Neural cell (in vitro differentiated cells): ENCODE results near the gene PRDX5. TPM values are rescaled to one million over a fixed set of nuclear protein-coding genes. Genes with fewer than 3 reads are reported as not detected.

Source experiments
- CTCF ChIP-seq: fragments of 450-650 bp; IDR thresholded peaks from 2 replicates; pipeline ENCODE4 v1.5.1; 2014; ENCODE audit warnings: antibody characterized with exemption, mild to moderate bottlenecking, moderate library complexity; ENCODE audit not compliant: poor library complexity, severe bottlenecking
- POLR2AphosphoS5 ChIP-seq: IDR thresholded peaks from 2 replicates; pipeline ENCODE4 v1.6.1; 2012
- TAF1 ChIP-seq: IDR thresholded peaks from 2 replicates; pipeline ENCODE4 v1.6.1; 2012; ENCODE audit warnings: low read depth
- polyA plus RNA-seq: library from polyadenylated mRNA; depleted of rRNA; stranded (reverse); fragments of >200 nt; gene quantifications from 2 replicates; pipeline ENCODE4 v1.2.3, GENCODE V29; 2014
- small RNA-seq, 3 experiments: library from RNA; depleted of rRNA; stranded (forward); fragments of <200 nt; gene quantifications; one replicate each; pipeline ENCODE3, GENCODE V24; 2012

Gene PRDX5
- polyA plus RNA-seq, 1 donor from 2014 or later = 452 TPM

GRCh38 chr11:64371201-64371600 lies 53.3 kb downstream of the PRDX5 start (continued):
- TF ChIP-seq CTCF = no peak
- no peak for TF ChIP-seq POLR2AphosphoS5
- no peak for TF ChIP-seq TAF1

Small RNA genes within 50 kb of the gene (small RNA-seq; reads per million reads assigned to genes)
- gene MIR1237 (0 to 1.2 (median 0.03) reads per million in 3 experiments), gene MIR7155 (0 reads per million in 3 experiments), gene RF00019 (0 to 1.2 (median 0) reads per million in 3 experiments)

Other genes starting within 250 kb of the PRDX5 start
- 19.9 and 30.8 TPM in 2 replicates for gene MACROD1, start 152.0 kb upstream of the PRDX5 start, polyA plus RNA-seq
- gene STIP1, start 131.9 kb upstream of the PRDX5 start, polyA plus RNA-seq = 161 and 174 TPM in 2 replicates
- gene FERMT3, start 111.4 kb upstream of the PRDX5 start, polyA plus RNA-seq = 0.89 TPM in 1 of 2 replicates, not detected in the other
- 67.2 and 75.8 TPM in 2 replicates for gene TRPT1, start 91.9 kb upstream of the PRDX5 start, polyA plus RNA-seq
- gene NUDT22, start 91.8 kb upstream of the PRDX5 start, polyA plus RNA-seq = 47.3 and 62.1 TPM in 2 replicates
- 20.3 and 23.9 TPM in 2 replicates for gene DNAJC4, start 87.6 kb upstream of the PRDX5 start, polyA plus RNA-seq
- 4.8 and 6.1 TPM in 2 replicates for gene VEGFB, start 83.5 kb upstream of the PRDX5 start, polyA plus RNA-seq
- 36.9 and 47.4 TPM in 2 replicates for gene FKBP2, start 77.0 kb upstream of the PRDX5 start, polyA plus RNA-seq
- gene PPP1R14B, start 71.2 kb upstream of the PRDX5 start, polyA plus RNA-seq = 400 and 475 TPM in 2 replicates
- 2.1 and 3.4 TPM in 2 replicates for gene PLCB3, start 66.6 kb upstream of the PRDX5 start, polyA plus RNA-seq
- 219 and 228 TPM in 2 replicates for gene BAD, start 33.5 kb upstream of the PRDX5 start, polyA plus RNA-seq
- gene GPR137, start 32.3 kb upstream of the PRDX5 start, polyA plus RNA-seq = 34.1 and 40.1 TPM in 2 replicates
- 0.60 and 1.0 TPM in 2 replicates for gene KCNK4, start 26.8 kb upstream of the PRDX5 start, polyA plus RNA-seq
- 3.4 TPM in 1 of 2 replicates, not detected in the other for gene CATSPERZ, start 17.8 kb upstream of the PRDX5 start, polyA plus RNA-seq
- 29.0 and 30.0 TPM in 2 replicates for gene ESRRA, start 12.6 kb upstream of the PRDX5 start, polyA plus RNA-seq
- gene TRMT112, start 562 bp upstream of the PRDX5 start, polyA plus RNA-seq = 278 and 335 TPM in 2 replicates
- 1.3 and 5.4 TPM in 2 replicates for gene CCDC88B, start 22.1 kb downstream of the PRDX5 start, polyA plus RNA-seq
- gene RPS6KA4, start 41.0 kb downstream of the PRDX5 start, polyA plus RNA-seq = 16.7 and 24.6 TPM in 2 replicates
- not detected in 2 replicates for gene SLC22A11, start 237.8 kb downstream of the PRDX5 start, polyA plus RNA-seq